A549 (cell line): ENCODE results near the gene RAP1GDS1. TPM values are rescaled to one million over a fixed set of nuclear protein-coding genes. Genes with fewer than 3 reads are reported as not detected.

Experiments
- ATAC-seq, 2 experiments: fragments of 200-7000 bp in 1 of 2; fragments of >200 bp in 1 of 2; cut with Nextera tagmentation in 1 of 2; cut with Tn5 transposase in 1 of 2; 3 replicates each; pipeline versions ENCODE4 v1.8.0 to v1.9.1; 2018 to 2020; ENCODE audit warnings: mild to moderate bottlenecking in 1 of 2, moderate library complexity in 1 of 2
- CTCF ChIA-PET: fragments of 300-600 bp; sonication (Branson Sonifier 250); formaldehyde crosslinking; extraction: SDS; loops from one replicate; lab custom pipeline; 2021; ENCODE audit warnings: antibody characterized with exemption, inconsistent platforms; lab: Yijun Ruan, JAX
- POLR2A ChIA-PET: fragments of 350-600 bp; formaldehyde crosslinking; extraction: SDS; loops from one replicate; lab custom pipeline; 2021; ENCODE audit warnings: antibody characterized with exemption, inconsistent platforms; lab: Yijun Ruan, JAX
- DNase-seq, 2 experiments: peaks; one replicate each; pipeline versions ENCODE4 v3.0.0 to v3.0.0-alpha.2; 2011 to 2016; ENCODE audit warnings: low read depth in 1 of 2, low spot score in 1 of 2
- FAIRE-seq: peaks from 2 replicates; lab custom pipeline; 2011; peaks lifted over from hg19 to GRCh38; lab: Jason Lieb, UNC
- H3K27ac ChIP-seq, 2 experiments: fragments of >200 bp; sonication (Bioruptor Twin); formaldehyde crosslinking; 3 replicates each; pipeline ENCODE4 v1.5.1; 2016 to 2017
- H3K4me1 ChIP-seq: fragments of >200 bp; sonication (Bioruptor Twin); formaldehyde crosslinking; 3 replicates; pipeline ENCODE4 v1.6.1; 2016
- H3K4me2 ChIP-seq: fragments of >200 bp; sonication (Bioruptor Twin); formaldehyde crosslinking; 3 replicates; pipeline ENCODE4 v1.6.1; 2016
- H3K4me3 ChIP-seq: fragments of >200 bp; sonication (Bioruptor Twin); formaldehyde crosslinking; 3 replicates; pipeline ENCODE4 v1.5.1; 2016
- H3K9me3 ChIP-seq: fragments of >200 bp; sonication (Bioruptor Twin); formaldehyde crosslinking; 3 replicates; pipeline ENCODE4 v1.6.1; 2016
- ATOH8 ChIP-seq: fragments of 250-450 bp; sonication (Bioruptor Pico); IDR thresholded peaks from 2 replicates; pipeline ENCODE4 v1.5.0; 2020; ENCODE audit warnings: low read depth, mild to moderate bottlenecking, moderate library complexity
- BCL3 ChIP-seq: fragments of >200 bp; sonication (Bioruptor Twin); formaldehyde crosslinking; IDR thresholded peaks from 3 replicates; pipeline ENCODE4 v1.6.1; 2016
- BHLHE40 ChIP-seq: IDR thresholded peaks from 2 replicates; pipeline ENCODE4 v1.6.1; 2012; ENCODE audit warnings: low read depth, low read length, inconsistent platforms
- CEBPB ChIP-seq, 2 experiments: fragments of >200 bp in 1 of 2; sonication (Bioruptor Twin) in 1 of 2; formaldehyde crosslinking in 1 of 2; IDR thresholded peaks; 2 replicates each; pipeline ENCODE4 v1.6.1; 2012 to 2016
- CHD4 ChIP-seq: fragments of 200-600 bp; sonication (generic); IDR thresholded peaks from 2 replicates; pipeline ENCODE4 v1.6.1; 2016; ENCODE audit warnings: antibody characterized with exemption, mild to moderate bottlenecking, borderline replicate concordance
- EHF ChIP-seq: fragments of 250-450 bp; sonication (Bioruptor Pico); IDR thresholded peaks from 2 replicates; pipeline ENCODE4 v1.5.0; 2020; ENCODE audit warnings: mild to moderate bottlenecking
- EHMT2 ChIP-seq: fragments of 200-600 bp; sonication (generic); IDR thresholded peaks from 2 replicates; pipeline ENCODE4 v1.6.1; 2016; ENCODE audit warnings: antibody characterized with exemption, low read depth, mild to moderate bottlenecking, moderate library complexity
- ELK1 ChIP-seq: fragments of 150-350 bp; IDR thresholded peaks from 2 replicates; pipeline ENCODE4 v1.6.1; 2014; ENCODE audit warnings: low read depth, mild to moderate bottlenecking, low read length
- ESRRA ChIP-seq: fragments of 150-350 bp; IDR thresholded peaks from 2 replicates; pipeline ENCODE4 v1.6.1; 2014; ENCODE audit warnings: mild to moderate bottlenecking, low read length, borderline replicate concordance
- HDAC2 ChIP-seq: fragments of 200-600 bp; sonication (generic); IDR thresholded peaks from 2 replicates; pipeline ENCODE4 v1.6.1; 2016
- HOXB13 ChIP-seq: fragments of 250-450 bp; sonication (Bioruptor Pico); IDR thresholded peaks from 2 replicates; pipeline ENCODE4 v1.5.0; 2020; ENCODE audit warnings: low read depth, mild to moderate bottlenecking, moderate library complexity
- HOXB5 ChIP-seq: fragments of 250-450 bp; sonication (Bioruptor Pico); IDR thresholded peaks from 2 replicates; pipeline ENCODE4 v1.5.0; 2020; ENCODE audit warnings: mild to moderate bottlenecking, moderate library complexity
- MAZ ChIP-seq: fragments of 150-350 bp; IDR thresholded peaks from 2 replicates; pipeline ENCODE4 v1.6.1; 2014; ENCODE audit warnings: antibody characterized with exemption, low read depth, low read length, borderline replicate concordance
- MYC ChIP-seq: IDR thresholded peaks from 2 replicates; pipeline ENCODE4 v1.6.1; 2012; ENCODE audit warnings: mild to moderate bottlenecking, inconsistent platforms, low read length, improper control_type of control experiment, borderline replicate concordance
- NFE2L2 ChIP-seq: fragments of 150-350 bp; conservative IDR thresholded peaks from 2 replicates; pipeline ENCODE4 v1.6.1; 2014; ENCODE audit warnings: low read length
- NPAS2 ChIP-seq: fragments of 250-450 bp; sonication (Bioruptor Pico); IDR thresholded peaks from 2 replicates; pipeline ENCODE4 v1.8.0; 2022; ENCODE audit warnings: mild to moderate bottlenecking, moderate library complexity, borderline replicate concordance
- NR3C1 ChIP-seq: fragments of >200 bp; sonication (Bioruptor Twin); formaldehyde crosslinking; IDR thresholded peaks from 3 replicates; pipeline ENCODE4 v1.6.1; 2017
- PBX3 ChIP-seq: IDR thresholded peaks from 2 replicates; pipeline ENCODE4 v1.6.1; 2012
- POLR2A ChIP-seq: IDR thresholded peaks from 2 replicates; pipeline ENCODE4 v1.6.1; 2012; ENCODE audit warnings: mild to moderate bottlenecking, low read length
- POLR2AphosphoS2 ChIP-seq: conservative IDR thresholded peaks from 2 replicates; pipeline ENCODE4 v1.6.1; 2012; ENCODE audit warnings: low read length, improper control_type of control experiment, inconsistent platforms
- RAD21 ChIP-seq, 2 experiments: fragments of >200 bp in 1 of 2; sonication (Bioruptor Twin) in 1 of 2; formaldehyde crosslinking in 1 of 2; IDR thresholded peaks in 1 of 2; conservative IDR thresholded peaks in 1 of 2; 2 replicates in 1 of 2; 3 replicates in 1 of 2; pipeline ENCODE4 v1.6.1; 2012 to 2018; ENCODE audit warnings: inconsistent platforms in 1 of 2
- RARB ChIP-seq: fragments of 250-450 bp; sonication (Bioruptor Pico); IDR thresholded peaks from 2 replicates; pipeline ENCODE4 v1.8.0; 2021; ENCODE audit warnings: mild to moderate bottlenecking, moderate library complexity
- REST ChIP-seq: fragments of 200-600 bp; sonication (generic); IDR thresholded peaks from 2 replicates; pipeline ENCODE4 v1.6.1; 2016; ENCODE audit warnings: antibody characterized with exemption, mild to moderate bottlenecking, moderate library complexity
- RFX5 ChIP-seq: fragments of 450-650 bp; IDR thresholded peaks from 2 replicates; pipeline ENCODE4 v1.7.1; 2014; ENCODE audit warnings: antibody characterized with exemption, mild to moderate bottlenecking, moderate library complexity
- SREBF2 ChIP-seq: fragments of 450-650 bp; IDR thresholded peaks from 2 replicates; pipeline ENCODE4 v1.6.1; 2014; ENCODE audit warnings: mild to moderate bottlenecking, moderate library complexity
- TP53 ChIP-seq: fragments of 250-450 bp; sonication (Bioruptor Pico); IDR thresholded peaks from 2 replicates; pipeline ENCODE4 v1.5.0; 2021; ENCODE audit warnings: mild to moderate bottlenecking, moderate library complexity
- WGBS: methylation state at CpG from one replicate; pipeline ENCODE4 v1.1.6; 2017; ENCODE audit errors: missing lambda C conversion rate; 5-methylcytosine and 5-hydroxymethylcytosine counted together
- polyA plus RNA-seq, 4 experiments: library from polyadenylated mRNA; depleted of rRNA in 3 of 4; stranded (reverse); fragments of >200 nt; fragmentation: RNase III in 1 of 4; extraction: RNeasy Plus Mini Kit Qiagen cat#74134 plus additional on column Dnase treatment in 1 of 4; gene quantifications; 2 replicates in 3 of 4; 3 replicates in 1 of 4; pipeline ENCODE4 v1.2.3, GENCODE V29; 2011 to 2017

RAP1GDS1 gene
- polyA plus RNA-seq, 2 of the 4 experiments (the other 2 are of a cell fraction): 29.3 to 31.6 TPM

GRCh38 chr4:98352940-98353339 lies 91.8 kb downstream of the RAP1GDS1 start:
- POLR2A ChIA-PET: no interaction called here
- WGBS: 94% methylated on average over 4 of the region's 4 CpGs
- CTCF ChIA-PET: no interaction called here
- no peak overlapping the region for H3K4me3 ChIP-seq
- no peak for ATAC-seq
- no peaks in the 10 kb centered on the region for H3K4me1 ChIP-seq
- FAIRE-seq: no peak
- H3K27ac ChIP-seq: no peak overlapping the region
- H3K4me2 ChIP-seq: no peak overlapping the region
- DNase-seq: no peak
- no peak for TF ChIP-seq ELK1
- TF ChIP-seq PBX3: no peak
- TF ChIP-seq HOXB5 (CRISPR knock-in tag): no peak
- no peak for TF ChIP-seq CEBPB (IDR thresholded peaks at IDR 0.05)
- no peak for TF ChIP-seq HOXB13 (CRISPR knock-in tag)
- TF ChIP-seq POLR2AphosphoS2: no peak
- no peaks in the 10 kb centered on the region for H3K9me3 ChIP-seq

- Histone ChIP-seq H3K4me3 (no peak overlapping the region), H3K4me1 (no peaks in the 10 kb centered on the region), H3K4me2 (no peak overlapping the region), H3K9me3 (no peaks in the 10 kb centered on the region), H3K27ac (no peak overlapping the region)
- ChIA-PET CTCF (no interaction called here), POLR2A (no interaction called here)
- DNase-seq: no peak
- TF ChIP-seq CHD4 (no peak), NR3C1 (no peak), SREBF2 (no peak), POLR2A (no peak), EHF (CRISPR knock-in tag) (no peak), MAZ (no peak), RAD21 (conservative IDR thresholded peaks at IDR 0.05 in 1 of 2, IDR thresholded peaks at IDR 0.05 in 1 of 2) (no peak), RFX5 (no peak), PBX3 (no peak), TP53 (CRISPR knock-in tag) (no peak), RARB (CRISPR knock-in tag) (no peak), HDAC2 (no peak), EHMT2 (no peak), ATOH8 (CRISPR knock-in tag) (no peak)
- WGBS: 98% methylated on average over 2 of the region's 2 CpGs
- ATAC-seq: no peak
- no peak for FAIRE-seq
Measured at GRCh38 chr4:98358630-98359248, 97.6 kb downstream of the RAP1GDS1 start.

- Histone ChIP-seq H3K27ac (no peak overlapping the region), H3K4me3 (no peak overlapping the region), H3K4me2 (no peak overlapping the region), H3K4me1 (no peaks in the 10 kb centered on the region), H3K9me3 (no peaks in the 10 kb centered on the region)
- ChIA-PET POLR2A (no interaction called here), CTCF (no interaction called here)
- 97% methylated on average over 4 of the region's 4 CpGs for WGBS
- DNase-seq (no peak), ATAC-seq (no peak), FAIRE-seq (no peak)
- TF ChIP-seq NPAS2 (CRISPR knock-in tag): no peak
- TF ChIP-seq MYC: no peak
- no peak for TF ChIP-seq NFE2L2
- TF ChIP-seq BCL3: no peak
- TF ChIP-seq ESRRA: no peak
- TF ChIP-seq CHD4: no peak
- no peak for TF ChIP-seq HOXB5 (CRISPR knock-in tag)
- no peak for TF ChIP-seq BHLHE40
- no peak for TF ChIP-seq REST
Measured at GRCh38 chr4:98359646-98360045, 98.5 kb downstream of the RAP1GDS1 start.
